GM19023 (cell line): ENCODE measurements around the gene SESN3.
"Not testable (repeated sequence)": the region's sequence is repeated elsewhere in the genome, so short reads cannot be mapped to it uniquely, and the experiment has no call there.

ENCODE experiments used
- ATAC-seq: cut with Tn5 transposase; IDR thresholded peaks from one replicate; pipeline ENCODE4 v1.9.1; 2021; ENCODE audit warnings: mild to moderate bottlenecking, moderate library complexity; ENCODE audit not compliant: unreplicated experiment

SESN3 gene

DNA sequence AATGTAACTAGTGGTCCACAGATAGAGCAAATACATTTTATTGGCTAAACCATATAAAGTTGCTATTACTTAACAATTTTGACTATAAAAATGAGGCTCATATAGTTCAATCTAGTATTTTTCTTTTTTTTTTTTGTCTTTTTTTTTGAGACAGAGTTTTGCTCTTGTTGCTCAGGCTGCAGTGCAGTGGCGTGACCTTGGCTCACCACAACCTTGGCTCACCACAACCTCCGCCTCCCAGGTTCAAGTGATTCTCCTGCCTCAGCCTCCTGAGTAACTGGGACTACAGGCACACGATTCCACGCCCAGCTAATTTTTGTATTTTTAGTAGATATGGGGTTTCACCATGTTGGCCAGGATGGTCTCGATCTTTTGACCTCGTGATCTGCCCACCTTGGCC, 3.9 kb downstream of the SESN3 start:
- not testable (repeated sequence) for ATAC-seq

DNA sequence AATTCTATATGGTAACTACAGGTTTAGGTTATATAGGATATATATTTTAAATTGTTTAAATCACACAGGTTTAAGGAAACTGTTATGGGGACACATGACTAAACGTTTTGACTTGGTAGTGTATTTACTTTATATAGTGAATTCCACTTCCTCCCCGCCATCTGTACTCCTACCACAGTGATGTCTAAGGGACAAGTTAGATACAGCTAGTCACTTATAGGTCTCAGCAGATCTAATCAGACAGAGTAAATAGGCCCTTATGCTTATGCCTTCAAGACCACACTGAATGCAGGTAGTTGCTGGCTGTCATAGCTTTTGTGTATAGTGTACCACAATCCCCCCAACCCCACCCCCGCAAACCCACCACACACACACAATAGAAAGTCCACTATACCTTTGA, 8.2 kb downstream of the SESN3 start:
- ATAC-seq: no peak

DNA sequence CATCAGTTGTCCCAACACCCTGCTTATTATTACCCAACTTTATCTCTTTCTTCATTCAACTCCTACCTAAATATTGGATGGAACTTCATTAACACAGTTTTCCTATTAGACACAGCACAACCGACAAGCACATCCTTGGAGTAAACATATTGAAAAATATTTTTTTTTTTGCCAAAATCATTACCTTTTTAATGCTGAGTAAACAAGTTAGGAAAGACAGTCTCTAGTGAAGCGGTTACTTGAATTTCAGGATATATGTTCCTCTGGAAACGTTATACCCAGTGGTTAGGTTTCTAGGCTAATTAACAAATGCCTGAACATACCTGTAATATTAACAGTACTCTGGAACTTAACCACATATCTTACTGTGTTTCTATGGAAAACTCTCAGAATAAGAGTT, 11.4 kb downstream of the SESN3 start:
- ATAC-seq: no peak

DNA sequence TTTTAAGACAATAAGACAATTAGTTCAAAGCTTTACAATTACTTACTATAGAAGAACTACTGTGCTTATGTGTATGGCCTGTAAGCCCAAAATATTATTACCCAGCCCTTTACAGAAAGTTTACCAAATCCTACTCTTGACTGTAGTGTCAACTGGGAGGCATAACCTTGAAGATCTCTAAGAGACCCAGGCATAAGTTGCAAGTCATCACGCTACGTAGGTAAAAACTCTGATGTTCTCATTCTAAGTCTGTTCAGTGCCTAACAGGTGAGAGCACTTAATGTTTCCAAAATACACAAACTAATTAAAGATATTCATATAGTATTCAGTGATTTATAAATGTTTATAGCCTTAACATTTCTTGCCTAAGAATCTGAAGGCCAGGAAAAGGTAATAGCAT, 12.9 kb downstream of the SESN3 start:
- ATAC-seq: no peak

DNA sequence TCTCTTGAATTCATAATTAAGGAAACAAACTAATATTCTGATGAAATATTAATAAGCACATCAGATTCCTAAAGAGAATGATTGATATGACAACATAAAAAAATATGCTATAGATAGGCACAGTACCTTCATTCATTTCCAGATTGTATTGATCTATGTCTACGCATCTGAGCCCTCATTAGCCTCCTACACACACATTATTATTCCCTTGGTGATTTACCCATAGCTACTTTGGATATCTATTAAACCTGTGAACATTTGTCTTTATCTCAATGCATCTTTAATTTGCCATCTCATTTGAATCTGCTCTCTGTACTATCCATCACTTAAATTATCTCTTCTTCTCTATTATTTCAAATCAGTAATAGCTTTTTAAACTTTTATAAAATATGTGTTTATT, 18.4 kb downstream of the SESN3 start:
- no peak for ATAC-seq

DNA sequence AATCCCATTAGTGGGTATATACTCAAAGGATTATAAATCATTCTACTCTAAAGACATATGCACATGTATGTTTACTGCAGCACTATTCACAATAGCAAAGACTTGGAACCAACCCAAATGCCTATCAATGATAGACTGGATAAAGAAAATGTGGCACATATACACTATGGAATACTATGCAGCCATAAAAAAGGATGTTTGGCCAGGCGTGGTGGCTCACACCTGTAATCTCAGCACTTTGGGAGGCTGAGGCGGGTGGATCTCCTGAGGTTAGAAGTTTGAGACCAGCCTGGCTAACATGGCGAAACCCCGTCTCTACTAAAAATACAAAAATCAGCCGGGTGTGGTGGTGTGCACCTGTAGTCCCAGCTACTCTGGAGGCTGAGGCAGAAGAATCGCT, 21.5 kb downstream of the SESN3 start:
- ATAC-seq: not testable (repeated sequence)

DNA sequence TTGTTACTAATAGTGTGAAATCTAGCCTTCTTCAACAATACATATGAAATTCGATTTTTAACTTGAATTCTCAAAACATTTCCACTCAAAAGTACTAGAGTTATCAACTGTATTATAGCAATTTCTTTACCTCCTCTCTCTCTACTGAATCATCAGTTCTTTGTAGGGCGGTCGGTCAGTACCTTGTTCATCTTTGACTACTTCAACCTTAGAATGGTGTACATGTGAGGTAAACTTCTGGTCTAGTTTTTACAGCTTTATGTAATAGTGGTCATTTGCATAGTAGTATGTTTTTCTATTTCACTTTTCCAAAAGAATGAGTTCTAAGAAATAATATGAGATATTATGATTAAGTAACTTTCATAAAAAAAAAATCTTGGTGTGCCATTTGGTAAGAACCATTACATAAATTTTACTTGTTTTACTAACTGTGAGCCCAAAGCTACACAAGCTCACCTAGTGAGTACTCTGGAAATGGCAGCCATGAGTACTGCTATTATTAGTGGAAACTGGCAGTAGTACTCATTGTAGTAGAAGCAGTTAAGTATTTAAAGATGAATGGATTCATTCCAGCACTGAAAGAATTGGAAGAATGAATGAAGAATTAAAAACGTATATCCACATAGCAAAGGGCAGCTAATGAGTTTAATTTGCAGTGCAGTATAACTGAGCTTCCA, 30.1 kb downstream of the SESN3 start:
- no peak for ATAC-seq

DNA sequence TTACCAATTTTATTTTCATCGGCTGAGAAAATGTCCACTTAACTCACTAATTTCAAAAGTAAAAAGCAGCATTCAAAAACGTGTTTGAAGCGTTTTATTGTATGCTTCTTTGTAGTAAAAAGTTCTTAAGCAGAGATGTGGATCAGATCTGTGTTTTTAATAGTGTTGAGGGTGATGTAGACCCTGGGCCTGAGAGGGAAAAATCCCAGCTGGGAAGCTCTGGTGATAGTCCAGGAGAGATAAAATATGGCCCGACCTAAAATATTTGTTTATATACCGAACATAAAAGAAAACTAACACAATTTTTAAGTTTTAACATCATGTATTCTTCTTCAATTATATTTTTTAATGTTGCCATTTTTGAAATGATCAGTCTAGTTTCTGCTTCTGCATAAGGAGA, 35.2 kb downstream of the SESN3 start:
- ATAC-seq: no peak

DNA sequence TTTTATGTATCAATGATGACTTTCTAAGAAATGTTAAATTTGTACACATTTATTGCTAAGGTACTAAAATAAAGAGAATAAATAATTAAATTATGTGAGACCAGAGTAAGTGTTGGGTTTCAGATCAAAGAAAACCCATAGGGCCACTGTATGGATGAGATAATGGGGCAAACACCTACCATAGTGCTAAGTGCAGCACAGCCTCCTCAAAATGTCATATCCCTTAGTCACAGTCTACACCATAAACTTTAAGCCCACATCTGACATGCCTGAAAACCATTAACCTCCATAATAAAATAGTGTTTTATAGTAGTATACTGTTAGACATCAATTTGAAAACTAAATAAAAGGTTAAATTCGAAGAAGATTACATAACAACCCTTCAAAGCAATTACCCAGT, 37.5 kb downstream of the SESN3 start:
- no peak for ATAC-seq

DNA sequence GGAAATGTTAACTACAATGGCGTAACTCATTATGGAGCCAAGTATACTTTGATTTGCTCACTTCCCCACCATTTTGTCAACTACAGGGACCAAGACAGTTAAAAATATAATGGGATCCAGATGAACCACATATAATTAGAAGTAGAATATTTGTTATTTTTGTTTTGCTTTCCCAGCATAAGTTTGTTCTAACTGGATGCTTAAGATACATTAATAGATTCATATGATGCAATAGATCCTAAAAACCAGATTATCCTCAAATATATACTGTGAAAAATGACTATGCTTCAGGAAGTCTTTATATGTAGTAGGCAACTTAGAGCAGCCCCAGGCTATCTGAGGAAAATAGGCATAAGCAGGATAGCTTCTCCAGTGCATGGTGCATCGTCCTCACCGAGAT, 38.3 kb downstream of the SESN3 start:
- no peak for ATAC-seq

DNA sequence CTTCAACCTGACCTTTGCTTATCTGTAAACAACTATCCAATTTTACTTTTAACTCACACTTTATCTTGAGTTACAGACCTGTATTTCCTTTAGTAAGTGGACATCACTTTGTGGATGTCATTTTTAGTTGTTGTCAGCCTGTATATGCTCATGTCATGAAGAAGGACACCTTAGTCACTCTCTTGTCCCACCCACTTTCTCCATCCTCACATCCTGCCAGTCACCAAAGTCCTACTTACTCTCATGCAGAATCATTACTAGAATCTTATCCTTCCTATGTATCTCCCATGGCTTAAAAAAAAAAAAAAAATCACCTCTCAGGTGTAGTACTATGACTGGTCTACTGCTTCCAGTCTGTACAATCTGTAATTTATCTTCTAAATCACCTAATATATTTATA, 43.3 kb downstream of the SESN3 start:
- ATAC-seq: no peak

DNA sequence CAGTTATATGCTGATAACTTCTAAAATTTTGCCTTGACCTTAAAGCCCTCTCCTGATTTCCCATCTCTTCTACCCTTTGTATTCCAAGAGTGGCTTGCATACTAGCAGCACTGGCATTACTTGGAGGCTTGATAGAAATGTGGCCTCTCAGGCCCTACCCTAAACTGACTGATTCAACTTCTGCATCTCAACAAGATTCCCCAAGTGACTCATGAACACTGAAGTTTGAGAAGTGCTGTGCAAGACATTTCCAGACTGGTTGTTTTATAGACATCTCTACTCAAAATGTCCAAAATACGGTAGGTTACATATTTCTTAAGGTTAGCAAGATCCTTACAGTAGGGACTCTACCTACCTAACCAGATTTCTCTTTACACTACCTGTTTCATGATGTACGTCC, 48.6 kb downstream of the SESN3 start:
- no peak for ATAC-seq

DNA sequence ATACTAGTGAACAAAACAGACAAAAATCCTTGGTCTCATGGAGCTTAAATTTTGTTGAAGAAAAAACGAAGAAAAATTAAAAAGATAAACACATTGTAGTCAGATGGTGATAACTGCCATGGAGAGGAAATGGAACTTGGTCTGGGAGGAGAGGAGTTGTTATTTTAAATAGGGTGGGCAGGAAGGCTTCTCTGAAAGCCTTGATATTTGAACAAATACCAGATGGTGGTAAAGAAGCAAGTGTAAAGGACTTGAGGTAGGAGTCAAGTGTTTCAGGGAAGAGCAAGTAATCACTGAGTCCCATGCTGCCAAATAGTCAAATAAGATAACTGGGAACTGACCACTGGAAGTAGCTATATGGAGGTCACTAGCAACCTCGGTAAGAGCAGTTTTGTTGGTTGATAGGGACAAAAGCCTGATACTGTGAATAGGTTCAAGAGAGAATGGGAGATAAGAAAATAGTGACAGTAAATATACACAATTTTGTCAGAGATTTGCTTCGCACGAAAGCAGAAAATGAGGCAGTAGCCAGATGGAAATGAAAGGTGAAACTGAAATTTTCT, 55.1 kb downstream of the SESN3 start:
- no peak for ATAC-seq

DNA sequence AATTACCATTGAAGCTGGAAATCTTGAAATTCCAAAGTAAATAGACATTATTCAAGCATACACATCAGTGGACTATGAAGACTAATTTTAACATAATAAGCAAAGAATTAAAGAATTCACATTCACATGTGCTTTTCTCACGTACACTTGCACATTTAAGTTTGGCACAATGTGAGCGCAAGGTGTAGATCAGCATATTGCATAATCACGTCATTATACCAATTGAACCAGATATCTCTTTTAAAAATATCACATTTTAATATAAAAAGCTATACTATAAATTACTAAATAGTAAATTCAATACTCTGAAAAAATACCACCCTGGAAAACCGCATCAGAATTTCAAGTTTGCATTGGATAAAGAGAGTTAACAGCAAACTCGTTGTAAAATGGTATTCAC, 60.7 kb downstream of the SESN3 start:
- ATAC-seq: no peak

DNA sequence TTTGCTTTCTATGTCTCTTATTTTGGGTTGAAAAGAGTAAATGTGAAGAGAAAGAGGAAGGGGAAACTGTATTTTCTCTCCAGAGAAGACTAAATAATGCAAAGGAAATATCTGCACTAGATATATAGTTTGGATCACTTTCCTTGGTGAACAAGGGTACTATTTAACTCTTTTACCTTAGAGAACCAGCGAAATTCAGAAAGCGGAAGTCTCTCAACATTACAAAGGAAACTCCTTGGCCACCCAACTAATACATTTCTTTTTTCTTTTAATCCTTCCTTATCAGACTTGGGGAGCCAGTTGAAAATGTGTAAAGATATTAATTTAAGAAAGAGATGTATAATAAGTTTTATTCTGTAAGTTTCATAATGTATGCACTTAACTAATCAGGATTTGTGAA, 64.2 kb downstream of the SESN3 start:
- ATAC-seq: no peak

DNA sequence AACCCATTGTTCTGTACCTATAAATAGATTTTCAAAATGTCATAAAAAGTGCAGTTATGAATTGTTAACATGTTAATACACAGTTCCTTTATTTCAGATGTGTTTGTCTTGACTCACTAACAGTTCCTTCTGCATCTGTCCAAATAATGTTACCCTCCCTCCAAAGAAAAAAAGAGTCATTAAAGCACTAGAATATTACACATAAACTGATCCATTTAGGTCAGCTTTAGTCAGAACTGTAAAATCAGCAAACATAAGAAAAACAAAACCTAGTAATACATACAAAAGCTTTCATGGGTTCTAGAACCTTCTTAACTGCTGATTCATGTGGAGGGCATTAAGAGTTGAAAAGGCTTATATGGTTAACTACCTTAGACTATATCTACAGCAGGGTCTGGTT, 65.4 kb downstream of the SESN3 start:
- no peak for ATAC-seq

DNA sequence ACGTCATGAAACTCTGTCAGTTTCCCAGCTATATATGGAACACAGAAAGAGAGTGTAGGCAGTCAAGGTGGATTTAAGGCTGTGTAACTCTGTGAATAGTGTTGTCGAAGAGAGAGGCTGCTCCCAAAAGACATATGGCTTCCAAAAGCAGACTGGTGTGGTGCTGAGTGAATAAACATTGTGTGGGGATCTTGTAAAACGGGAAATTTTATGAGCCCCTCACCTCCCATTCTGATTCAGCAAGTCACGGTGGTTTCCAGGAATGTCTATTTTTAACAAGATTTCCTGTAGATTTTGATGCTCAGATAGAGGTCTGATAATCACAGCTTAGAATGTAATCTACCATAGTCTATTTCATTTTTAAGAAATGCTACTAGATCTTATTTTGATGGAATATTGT, 67.9 kb downstream of the SESN3 start:
- no peak for ATAC-seq

DNA sequence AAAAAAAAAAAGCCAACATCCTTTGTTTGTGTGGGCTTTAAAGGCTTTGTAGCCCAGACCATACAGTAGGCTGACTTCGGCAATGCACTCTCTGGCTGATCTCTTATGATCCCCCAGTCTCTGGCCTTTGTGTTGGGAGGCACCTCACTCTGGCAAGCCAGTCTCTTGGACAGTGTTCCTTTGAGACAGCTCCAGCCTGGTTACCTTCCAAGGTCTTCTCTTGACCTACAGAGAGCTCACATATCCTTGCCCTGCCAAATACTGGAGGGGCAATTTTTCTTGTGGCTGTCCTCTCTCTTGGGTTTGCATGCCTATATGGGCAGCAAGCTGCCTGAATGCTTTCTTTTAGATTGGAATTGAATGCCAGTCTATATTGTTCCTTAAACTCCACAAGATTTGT, 69.8 kb downstream of the SESN3 start:
- ATAC-seq: no peak

DNA sequence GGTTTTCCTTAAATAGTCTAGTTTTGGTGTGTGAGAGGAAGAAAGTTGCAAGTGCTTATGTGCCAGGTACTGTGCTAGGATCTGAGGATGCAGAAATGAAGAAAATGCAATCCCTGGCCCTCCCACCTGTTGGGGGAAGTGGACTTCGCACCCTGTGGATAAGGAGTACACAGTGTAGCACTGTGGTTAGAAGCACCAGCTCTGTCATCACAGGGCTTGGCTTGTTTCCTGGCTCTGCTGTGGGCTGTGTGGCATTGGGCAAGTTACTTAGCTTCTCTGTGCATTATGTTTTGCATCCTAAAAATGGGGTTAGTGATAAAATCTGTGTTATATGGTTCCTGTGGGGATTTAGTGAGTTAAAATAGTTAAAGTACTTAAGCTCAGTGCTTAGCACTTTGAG, 73.2 kb downstream of the SESN3 start:
- no peak for ATAC-seq

DNA sequence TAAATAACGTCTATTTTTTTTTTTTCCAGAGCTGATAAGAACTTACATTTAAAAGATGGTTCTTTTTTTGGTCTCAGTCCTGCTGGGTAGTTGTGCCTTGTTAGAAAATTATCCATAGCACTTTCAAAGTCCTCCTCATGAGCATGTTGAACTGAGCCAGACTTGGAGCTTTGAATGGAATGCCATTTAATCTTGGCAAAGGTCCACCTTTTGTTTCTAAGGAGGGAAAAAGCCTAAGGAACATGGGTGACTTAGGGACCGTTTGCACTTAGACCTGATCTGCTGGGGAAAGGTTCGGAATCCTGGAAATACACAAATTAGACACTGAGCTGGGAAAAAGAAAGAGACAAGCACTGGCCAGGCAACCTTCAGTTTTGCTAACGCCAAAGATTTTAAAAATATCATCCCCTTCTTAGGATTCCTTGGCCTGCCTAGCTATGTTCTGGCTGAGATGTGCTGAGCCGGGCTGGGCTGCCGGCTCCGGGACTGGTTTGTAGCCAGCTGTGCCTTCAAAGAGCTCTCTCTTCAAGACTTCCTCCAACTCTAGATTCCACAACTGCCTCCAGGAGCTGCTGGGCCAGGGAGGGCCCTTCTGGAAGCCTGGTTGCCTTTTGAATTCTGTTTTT, 74.0 kb downstream of the SESN3 start:
- no peak for ATAC-seq

DNA sequence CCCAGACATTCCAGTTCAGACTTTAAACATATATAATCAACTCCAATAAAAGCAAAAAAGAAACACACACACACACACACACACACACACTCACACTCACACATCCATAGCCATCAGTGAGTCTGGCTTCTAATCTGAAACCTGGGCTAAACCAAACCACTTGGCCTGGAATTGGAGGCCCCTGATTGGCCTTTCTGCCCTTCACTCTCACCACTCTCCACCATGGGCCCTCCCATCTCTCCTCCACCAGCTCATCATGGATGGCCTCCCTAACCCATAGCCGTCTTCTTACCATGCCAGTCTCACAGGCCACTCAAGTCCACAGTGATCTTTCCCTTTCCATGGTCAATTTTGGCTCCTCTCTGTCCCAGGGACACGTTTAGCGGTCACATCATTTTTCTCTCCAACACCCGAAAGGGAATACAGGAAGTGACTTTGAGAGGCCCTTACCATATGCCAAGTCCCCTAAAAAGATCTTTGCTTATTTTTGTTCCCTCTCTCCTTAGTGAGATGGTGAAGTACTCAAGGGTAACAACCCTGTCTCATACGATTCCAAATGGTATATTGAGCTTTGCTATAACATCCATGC, 74.8 kb downstream of the SESN3 start:
- no peak for ATAC-seq

DNA sequence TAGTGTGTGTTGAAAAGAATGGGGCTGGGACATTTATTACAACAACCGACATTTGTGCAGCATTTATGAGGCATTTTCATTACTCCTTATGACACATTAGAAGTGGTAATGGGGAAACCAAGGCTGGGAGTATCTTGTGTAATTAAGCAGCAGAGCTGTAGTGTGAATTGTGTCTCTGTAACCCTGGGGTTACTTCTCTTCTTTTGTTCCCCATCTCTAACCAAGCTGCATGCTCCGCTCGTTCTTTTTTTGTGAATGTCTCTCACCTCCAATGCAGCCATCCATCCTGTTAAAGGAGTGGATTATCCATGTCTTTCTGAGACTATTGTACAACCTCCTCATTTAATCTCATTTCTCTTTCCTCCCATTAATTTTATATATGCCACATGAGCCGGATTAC, 75.6 kb downstream of the SESN3 start:
- ATAC-seq: no peak
